ENCODE data around the gene TIAL1.

DNA sequence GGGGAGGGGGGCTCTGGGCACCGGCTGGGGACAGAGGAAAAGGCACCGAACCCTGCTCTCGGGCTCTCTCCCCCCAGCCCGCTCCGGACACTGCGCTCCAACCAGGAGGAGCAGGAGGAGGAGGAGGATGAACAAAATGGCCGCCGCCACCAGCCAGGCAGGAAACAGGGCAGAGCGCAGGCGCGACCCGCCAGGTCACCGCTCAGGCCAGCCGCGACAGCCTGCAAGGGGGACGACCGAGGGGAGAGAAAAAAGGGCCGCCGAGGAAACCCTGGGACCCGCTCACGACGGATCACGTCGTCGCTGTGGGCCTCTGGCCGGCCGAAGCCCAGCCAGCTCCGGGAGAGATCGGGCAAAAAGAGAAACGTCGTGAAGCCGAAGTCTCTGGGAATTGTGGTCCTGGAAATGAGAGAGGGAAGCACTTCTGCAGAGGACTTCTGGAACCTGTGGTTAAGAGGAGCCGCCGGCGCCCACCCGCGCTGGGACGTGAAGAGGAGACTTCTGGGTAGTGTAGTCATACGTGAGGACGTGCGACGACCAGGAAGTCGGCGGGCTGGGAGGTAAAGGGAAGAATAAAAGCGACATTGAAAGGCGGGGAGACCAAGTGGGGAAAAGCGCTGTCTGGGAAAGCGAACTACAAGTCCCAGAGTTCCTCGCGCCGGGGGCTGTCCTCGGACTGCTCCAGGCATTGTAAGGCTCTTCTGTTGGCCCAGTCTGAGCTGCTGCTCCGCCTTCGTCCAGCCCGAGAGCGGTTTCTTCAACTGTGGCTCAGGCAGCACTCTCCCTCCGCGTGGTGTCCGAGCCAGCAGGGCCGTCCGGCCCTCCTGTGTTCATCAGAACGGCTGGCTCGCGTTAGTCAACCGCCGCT, at the start of gene TIAL1:
- TF ChIP-seq ARNTL (CRISPR knock-in tag; IDR thresholded peaks at IDR 0.05; ENCODE audit: borderline replicate concordance, low read depth): no peak
- TF ChIP-seq, protein P1, sequence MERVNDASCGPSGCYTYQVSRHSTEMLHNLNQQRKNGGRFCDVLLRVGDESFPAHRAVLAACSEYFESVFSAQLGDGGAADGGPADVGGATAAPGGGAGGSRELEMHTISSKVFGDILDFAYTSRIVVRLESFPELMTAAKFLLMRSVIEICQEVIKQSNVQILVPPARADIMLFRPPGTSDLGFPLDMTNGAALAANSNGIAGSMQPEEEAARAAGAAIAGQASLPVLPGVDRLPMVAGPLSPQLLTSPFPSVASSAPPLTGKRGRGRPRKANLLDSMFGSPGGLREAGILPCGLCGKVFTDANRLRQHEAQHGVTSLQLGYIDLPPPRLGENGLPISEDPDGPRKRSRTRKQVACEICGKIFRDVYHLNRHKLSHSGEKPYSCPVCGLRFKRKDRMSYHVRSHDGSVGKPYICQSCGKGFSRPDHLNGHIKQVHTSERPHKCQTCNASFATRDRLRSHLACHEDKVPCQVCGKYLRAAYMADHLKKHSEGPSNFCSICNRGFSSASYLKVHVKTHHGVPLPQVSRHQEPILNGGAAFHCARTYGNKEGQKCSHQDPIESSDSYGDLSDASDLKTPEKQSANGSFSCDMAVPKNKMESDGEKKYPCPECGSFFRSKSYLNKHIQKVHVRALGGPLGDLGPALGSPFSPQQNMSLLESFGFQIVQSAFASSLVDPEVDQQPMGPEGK (CRISPR knock-in tag; IDR thresholded peaks at IDR 0.05; ENCODE audit: borderline replicate concordance): no peak
- TF ChIP-seq, protein P2, sequence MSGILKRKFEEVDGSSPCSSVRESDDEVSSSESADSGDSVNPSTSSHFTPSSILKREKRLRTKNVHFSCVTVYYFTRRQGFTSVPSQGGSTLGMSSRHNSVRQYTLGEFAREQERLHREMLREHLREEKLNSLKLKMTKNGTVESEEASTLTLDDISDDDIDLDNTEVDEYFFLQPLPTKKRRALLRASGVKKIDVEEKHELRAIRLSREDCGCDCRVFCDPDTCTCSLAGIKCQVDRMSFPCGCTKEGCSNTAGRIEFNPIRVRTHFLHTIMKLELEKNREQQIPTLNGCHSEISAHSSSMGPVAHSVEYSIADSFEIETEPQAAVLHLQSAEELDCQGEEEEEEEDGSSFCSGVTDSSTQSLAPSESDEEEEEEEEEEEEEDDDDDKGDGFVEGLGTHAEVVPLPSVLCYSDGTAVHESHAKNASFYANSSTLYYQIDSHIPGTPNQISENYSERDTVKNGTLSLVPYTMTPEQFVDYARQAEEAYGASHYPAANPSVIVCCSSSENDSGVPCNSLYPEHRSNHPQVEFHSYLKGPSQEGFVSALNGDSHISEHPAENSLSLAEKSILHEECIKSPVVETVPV (CRISPR knock-in tag; IDR thresholded peaks at IDR 0.05): no peak

Data from SK-N-SH treated with all-trans-retinoic acid at 6 μM for 48 hours (cell line).